Activated naive CD8-positive, alpha-beta T cell treated with anti-CD3 and anti-CD28 coated beads, Interleukin-2, amount 50 U/mL, for 24 hours (primary cell): ENCODE data around the gene CAPN10.

Experiments
- ATAC-seq: fragments of 150-1000 bp; cut with Tn5 transposase; one replicate; pipeline ENCODE4 v1.10.0; 2021
- DNase-seq: peaks from one replicate; pipeline ENCODE4 v3.0.0; 2021
- H3K27ac Mint-ChIP-seq: one replicate; pipeline ENCODE4 v1.8.0; 2021; ENCODE audit warnings: mild to moderate bottlenecking, mixed read lengths
- H3K27me3 Mint-ChIP-seq: one replicate; pipeline ENCODE4 v1.8.0; 2021; ENCODE audit warnings: mixed read lengths
- H3K36me3 Mint-ChIP-seq: one replicate; pipeline ENCODE4 v1.8.0; 2021; ENCODE audit warnings: low read depth, mixed read lengths
- H3K4me1 Mint-ChIP-seq: one replicate; pipeline ENCODE4 v1.8.0; 2021; ENCODE audit warnings: mixed read lengths
- H3K4me3 Mint-ChIP-seq: one replicate; pipeline ENCODE4 v1.8.0; 2021; ENCODE audit warnings: mild to moderate bottlenecking, moderate library complexity, mixed read lengths
- H3K9me3 Mint-ChIP-seq: one replicate; pipeline ENCODE4 v1.8.0; 2021; ENCODE audit warnings: mixed read lengths

CAPN10 gene

DNA sequence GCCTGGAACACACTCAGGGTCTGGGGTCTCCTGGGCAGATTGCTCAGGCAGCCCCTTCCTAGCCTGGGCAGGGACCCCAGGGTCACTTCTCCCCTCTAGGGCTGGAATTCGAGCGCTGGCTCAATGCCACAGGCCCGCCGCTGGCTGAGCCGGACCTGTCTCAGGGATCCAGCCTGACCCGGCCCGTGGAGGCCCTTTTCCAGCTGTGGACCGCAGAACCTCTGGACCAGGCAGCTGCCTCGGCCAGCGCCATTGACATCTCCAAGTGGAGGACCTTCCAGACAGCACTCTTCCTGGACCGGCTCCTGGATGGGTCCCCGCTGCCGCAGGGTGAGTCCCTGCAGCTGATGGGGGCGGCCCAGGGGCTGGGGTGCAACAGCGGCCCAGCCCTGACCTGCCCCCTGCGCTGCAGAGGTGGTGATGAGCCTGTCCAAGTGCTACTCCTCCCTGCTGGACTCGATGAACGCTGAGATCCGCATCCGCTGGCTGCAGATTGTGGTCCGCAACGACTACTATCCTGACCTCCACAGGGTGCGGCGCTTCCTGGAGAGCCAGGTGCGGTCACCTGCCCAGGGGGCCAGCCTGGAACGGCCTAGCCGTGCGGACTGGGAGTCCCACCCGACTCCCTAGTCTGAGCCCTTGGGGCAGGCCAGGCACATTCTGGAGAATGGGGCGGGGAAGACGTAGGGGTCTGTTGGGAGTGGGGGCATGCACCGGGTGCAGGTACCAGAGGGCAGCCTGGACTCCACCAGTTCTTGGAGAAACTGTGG lies 9.9 kb upstream of the CAPN10 start:
- Mint-ChIP-seq H3K36me3 (peaks cover 9% of the 10 kb centered on the region), H3K4me3 (no peak overlapping the region), H3K27me3 (no peaks in the 10 kb centered on the region), H3K4me1 (peaks cover 20% of the 10 kb centered on the region), H3K27ac (no peak overlapping the region), H3K9me3 (no peaks in the 10 kb centered on the region)
- no peak for DNase-seq
- ATAC-seq, result no peak

DNA sequence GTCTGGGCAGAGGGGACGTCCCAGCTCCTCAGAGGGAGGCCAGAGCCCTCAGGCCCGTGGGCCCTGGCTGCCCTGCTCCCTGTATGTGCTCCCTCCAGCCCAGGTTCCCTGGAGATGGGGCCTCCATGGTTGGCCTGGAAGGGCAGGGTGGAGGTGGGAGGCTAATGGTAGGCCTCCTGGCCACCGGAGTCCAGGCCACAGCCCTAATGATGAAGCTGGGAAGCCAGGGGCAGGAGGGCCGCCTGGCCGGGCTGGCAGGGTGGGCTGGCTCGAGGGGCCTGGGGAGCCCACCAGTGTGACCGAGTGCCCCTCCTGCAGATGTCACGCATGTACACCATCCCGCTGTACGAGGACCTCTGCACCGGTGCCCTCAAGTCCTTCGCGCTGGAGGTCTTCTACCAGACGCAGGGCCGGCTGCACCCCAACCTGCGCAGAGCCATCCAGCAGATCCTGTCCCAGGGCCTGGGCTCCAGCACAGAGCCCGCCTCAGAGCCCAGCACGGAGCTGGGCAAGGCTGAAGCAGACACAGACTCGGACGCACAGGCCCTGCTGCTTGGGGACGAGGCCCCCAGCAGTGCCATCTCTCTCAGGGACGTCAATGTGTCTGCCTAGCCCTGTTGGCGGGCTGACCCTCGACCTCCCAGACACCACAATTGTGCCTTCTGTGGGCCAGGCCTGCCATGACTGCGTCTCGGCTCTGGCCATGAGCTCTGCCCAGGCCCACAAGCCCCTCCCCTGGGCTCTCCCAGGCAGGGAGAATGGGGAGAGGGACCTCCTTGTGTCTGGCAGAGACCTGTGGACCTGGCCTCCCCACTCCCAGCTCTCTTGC lies 9.0 kb upstream of the CAPN10 start:
- Mint-ChIP-seq H3K9me3 (no peaks in the 10 kb centered on the region), H3K27me3 (no peaks in the 10 kb centered on the region), H3K36me3 (peaks cover 9% of the 10 kb centered on the region), H3K4me1 (peaks cover 20% of the 10 kb centered on the region), H3K4me3 (no peak overlapping the region), H3K27ac (no peak overlapping the region)
- DNase-seq (no peak), ATAC-seq (no peak)

DNA sequence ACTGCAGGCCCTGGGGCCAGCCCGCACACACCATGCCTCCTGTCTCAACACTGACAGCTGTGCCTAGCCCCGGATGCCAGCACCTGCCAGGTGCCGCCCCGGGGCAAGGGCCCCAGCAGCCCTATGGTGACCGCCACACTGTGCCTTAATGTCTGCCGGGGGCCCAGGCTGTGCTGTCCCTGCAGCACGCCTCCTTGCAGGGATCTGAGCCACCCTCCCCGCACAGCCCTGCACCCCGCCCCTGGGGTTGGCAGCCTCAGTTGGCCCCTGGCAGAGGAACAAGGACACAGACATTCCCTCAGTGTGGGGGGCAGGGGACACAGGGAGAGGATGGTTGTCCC lies 8.5 kb upstream of the CAPN10 start:
- no peaks in the 10 kb centered on the region for H3K9me3 Mint-ChIP-seq
- no peak overlapping the region for H3K27ac Mint-ChIP-seq
- peaks cover 9% of the 10 kb centered on the region for H3K36me3 Mint-ChIP-seq
- H3K4me1 Mint-ChIP-seq, result peaks cover 20% of the 10 kb centered on the region
- no peak overlapping the region for H3K4me3 Mint-ChIP-seq
- ATAC-seq, result no peak
- no peaks in the 10 kb centered on the region for H3K27me3 Mint-ChIP-seq
- DNase-seq, result no peak

DNA sequence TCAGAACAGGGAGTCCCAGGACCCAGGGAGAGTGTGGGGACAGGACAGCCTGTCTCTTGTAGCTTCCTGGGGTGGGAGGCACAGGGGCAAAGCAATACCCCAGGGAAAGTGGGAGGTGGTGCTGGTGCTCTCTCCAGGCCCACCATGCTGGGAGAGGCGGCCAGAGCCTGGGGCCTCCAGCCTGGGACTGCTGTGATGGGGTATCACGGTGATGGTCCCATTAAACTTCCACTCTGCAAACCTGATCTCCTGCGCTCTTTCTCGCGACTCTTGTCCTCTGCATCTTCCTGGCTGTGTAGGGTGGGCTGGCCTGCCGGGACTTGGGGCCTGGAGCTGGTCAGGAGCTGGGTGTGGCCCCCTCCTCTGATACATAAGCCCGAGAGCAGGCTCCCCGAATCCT lies 8.0 kb upstream of the CAPN10 start:
- no peak for ATAC-seq
- no peak overlapping the region for H3K27ac Mint-ChIP-seq
- DNase-seq, result no peak
- H3K27me3 Mint-ChIP-seq, result no peaks in the 10 kb centered on the region
- H3K4me1 Mint-ChIP-seq, result peaks cover 20% of the 10 kb centered on the region
- H3K9me3 Mint-ChIP-seq, result no peaks in the 10 kb centered on the region
- peaks cover 9% of the 10 kb centered on the region for H3K36me3 Mint-ChIP-seq
- H3K4me3 Mint-ChIP-seq, result no peak overlapping the region

DNA sequence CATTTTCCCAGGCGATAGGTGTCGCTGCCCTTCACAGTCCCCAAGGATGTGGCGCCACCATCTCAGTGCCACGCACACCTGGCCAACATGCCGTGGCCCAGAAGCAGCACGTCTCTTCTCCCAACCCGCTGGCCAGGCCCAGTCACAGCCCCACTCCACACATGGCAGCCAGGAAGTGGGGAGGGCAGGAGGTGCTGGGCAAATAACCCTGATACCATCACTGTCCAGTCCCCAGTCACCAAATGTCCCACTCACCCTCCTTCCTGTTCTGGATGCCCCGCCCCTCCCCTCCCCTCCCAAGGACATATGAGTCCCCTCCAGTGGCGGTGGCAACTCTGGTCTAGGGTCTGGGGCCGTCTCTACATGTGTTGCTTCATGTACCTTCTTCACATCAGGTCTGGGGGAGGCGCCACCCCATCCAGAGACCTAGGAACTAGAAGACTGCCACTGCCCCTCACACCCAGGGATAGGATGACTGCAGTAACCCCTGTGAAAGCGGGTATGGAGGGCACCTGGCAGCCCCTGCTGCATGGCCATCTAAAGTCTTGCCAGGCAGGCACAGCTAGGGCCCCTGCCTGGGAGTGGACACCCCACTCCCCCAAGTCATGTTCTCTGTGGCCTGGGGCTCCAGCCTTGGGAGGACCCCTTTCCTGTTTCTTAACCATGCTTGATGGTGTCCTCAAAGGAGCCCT lies 7.3 kb upstream of the CAPN10 start:
- no peaks in the 10 kb centered on the region for H3K27me3 Mint-ChIP-seq
- H3K4me1 Mint-ChIP-seq, result peaks cover 21% of the 10 kb centered on the region
- no peaks in the 10 kb centered on the region for H3K9me3 Mint-ChIP-seq
- peak overlapping the region; percentile 59 for H3K27ac Mint-ChIP-seq
- H3K4me3 Mint-ChIP-seq, result no peak overlapping the region
- ATAC-seq (no peak), DNase-seq (no peak)
- peaks cover 9% of the 10 kb centered on the region for H3K36me3 Mint-ChIP-seq

DNA sequence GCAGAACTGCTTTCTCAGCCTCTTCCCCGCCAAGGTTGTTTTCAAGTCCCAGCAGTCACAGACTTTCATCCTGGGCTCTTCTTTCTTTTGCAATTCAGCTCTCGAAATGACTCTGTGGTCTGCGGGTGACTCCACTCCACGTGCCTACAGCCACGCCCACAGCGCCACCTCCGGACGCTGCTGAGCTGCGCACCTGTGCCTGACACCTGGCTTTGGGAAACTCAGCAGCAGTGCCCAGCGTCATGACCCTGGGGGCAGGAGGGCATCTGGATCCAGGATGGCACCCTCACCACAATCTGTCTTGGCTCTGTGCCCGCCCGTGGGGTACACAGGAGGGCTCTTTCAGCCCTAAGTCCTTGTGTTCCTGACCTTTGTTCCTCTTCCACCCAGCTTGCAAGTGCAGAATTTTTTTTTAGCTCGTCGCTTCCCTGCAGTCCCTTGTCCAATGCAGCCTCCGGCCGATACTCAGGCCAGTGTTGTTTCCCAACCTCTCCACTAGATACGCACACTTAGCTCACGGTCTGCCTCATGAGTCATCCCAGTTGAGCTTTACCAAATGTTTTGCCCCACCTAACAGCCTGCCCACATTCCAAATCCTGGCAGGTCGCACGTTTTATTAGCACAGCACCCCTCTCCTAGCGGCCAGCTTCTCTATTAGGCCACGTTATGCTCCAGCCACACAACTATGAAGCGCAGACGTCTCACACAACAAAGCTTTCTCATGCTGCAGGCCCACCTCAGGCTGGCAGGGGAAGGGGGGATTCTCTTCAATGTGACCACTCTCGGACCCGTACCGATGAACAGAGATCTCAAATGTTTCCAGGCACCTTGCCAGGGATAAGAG lies 6.5 kb upstream of the CAPN10 start:
- DNase-seq (peak; percentile 65), ATAC-seq (peak; percentile 64)
- Mint-ChIP-seq H3K27me3 (no peaks in the 10 kb centered on the region), H3K9me3 (no peaks in the 10 kb centered on the region), H3K4me3 (no peak overlapping the region), H3K36me3 (peaks cover 9% of the 10 kb centered on the region), H3K4me1 (peaks cover 29% of the 10 kb centered on the region), H3K27ac (peak overlapping the region; percentile 59)

DNA sequence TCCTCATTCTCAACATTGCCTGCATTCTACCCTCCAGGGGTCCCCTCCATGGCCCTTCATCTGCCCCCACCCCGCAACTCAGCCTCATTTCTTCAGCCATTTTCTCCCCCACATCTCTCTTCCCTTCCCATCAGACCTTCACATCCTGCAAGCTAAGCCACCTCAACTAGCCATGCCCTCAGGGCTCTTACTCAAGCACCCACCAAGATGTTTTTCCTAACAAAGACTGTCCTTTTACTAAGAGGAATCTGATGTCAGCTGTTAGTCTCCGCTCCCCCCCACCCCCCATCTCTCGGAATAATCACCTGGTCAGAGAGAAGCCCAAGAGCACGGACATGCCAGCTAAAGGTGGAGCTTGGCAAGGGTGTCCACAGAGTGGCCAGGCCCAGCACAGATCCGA lies 4.7 kb upstream of the CAPN10 start:
- Mint-ChIP-seq H3K4me1 (peaks cover 31% of the 10 kb centered on the region), H3K9me3 (no peaks in the 10 kb centered on the region), H3K36me3 (peaks cover 9% of the 10 kb centered on the region), H3K27ac (no peak overlapping the region), H3K27me3 (no peaks in the 10 kb centered on the region), H3K4me3 (no peak overlapping the region)
- ATAC-seq (no peak), DNase-seq (no peak)

DNA sequence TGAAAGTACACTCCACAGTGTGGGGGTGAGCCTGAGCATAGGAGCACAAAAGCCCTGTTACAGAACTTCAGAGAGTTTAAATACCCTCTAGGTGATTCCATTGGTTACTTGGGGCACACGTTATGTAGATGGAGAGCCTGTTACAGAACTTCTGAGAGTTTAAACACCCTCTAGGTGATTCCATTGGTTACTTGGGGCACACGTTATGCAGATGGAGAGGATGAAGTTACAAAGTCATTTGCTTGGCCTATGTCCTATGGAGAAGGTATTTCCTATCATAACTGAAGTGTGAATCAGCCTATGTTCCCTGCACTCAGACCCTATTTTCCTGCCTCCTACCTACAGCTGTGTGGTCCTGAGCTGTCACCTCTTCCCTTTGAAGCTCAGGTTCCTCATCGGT lies 3.8 kb upstream of the CAPN10 start:
- no peaks in the 10 kb centered on the region for H3K27me3 Mint-ChIP-seq
- H3K36me3 Mint-ChIP-seq, result peaks cover 9% of the 10 kb centered on the region
- no peak overlapping the region for H3K4me3 Mint-ChIP-seq
- DNase-seq (no peak), ATAC-seq (no peak)
- H3K4me1 Mint-ChIP-seq, result peaks cover 38% of the 10 kb centered on the region
- H3K9me3 Mint-ChIP-seq, result no peaks in the 10 kb centered on the region
- no peak overlapping the region for H3K27ac Mint-ChIP-seq

DNA sequence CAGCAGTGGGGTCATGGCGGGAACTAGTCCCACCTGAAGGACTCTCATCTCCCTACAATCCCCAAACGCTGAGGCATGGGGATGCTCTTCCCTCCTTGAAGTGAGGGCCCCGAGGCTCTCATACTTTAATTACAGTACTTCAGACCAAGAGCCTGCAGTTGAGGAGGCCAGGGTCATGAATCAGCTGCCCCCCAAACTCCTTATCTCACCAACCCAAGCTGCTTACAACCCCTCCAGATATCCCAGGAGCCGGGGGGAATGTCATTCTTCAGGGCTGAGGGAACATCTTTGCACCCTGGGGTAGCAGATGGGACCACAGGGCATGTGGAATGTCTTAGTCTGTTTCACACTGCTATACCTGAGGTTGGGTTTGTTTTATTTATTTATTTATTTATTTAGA lies 2.8 kb upstream of the CAPN10 start:
- Mint-ChIP-seq H3K27ac (no peak overlapping the region), H3K36me3 (peaks cover 9% of the 10 kb centered on the region), H3K9me3 (no peaks in the 10 kb centered on the region), H3K4me1 (peaks cover 45% of the 10 kb centered on the region), H3K27me3 (no peaks in the 10 kb centered on the region), H3K4me3 (no peak overlapping the region)
- ATAC-seq, result no peak
- no peak for DNase-seq

DNA sequence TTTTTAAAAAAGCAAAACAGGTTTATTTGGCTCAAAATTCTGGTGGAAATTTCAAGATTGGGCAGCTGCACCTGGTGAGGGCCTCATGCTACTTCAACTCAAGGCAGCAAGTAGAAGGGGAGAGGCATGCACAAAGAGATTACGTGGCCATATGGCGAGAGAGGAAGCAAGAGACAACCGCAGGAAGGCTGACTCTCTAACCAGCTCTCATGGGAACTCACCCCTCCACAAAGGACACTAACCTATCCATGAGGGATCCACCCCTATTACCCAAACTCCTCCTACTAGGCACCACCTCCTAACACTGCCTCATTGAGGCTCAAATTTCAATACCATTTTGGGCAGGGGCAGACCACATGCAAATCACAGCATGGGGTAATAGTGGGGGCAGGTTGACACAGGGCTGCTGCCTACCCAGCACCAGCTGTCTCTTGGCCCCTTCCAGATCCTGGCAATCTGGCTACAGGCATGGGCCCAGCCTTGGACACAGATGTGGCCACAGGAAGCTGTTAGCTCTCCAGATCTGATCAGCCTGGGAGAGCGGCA lies 2.0 kb upstream of the CAPN10 start:
- Mint-ChIP-seq H3K4me3 (peak overlapping the region; percentile 93), H3K27me3 (no peaks in the 10 kb centered on the region), H3K9me3 (no peaks in the 10 kb centered on the region), H3K36me3 (peaks cover 9% of the 10 kb centered on the region), H3K4me1 (peaks cover 43% of the 10 kb centered on the region), H3K27ac (peak overlapping the region; percentile 60)
- ATAC-seq (no peak), DNase-seq (no peak)

DNA sequence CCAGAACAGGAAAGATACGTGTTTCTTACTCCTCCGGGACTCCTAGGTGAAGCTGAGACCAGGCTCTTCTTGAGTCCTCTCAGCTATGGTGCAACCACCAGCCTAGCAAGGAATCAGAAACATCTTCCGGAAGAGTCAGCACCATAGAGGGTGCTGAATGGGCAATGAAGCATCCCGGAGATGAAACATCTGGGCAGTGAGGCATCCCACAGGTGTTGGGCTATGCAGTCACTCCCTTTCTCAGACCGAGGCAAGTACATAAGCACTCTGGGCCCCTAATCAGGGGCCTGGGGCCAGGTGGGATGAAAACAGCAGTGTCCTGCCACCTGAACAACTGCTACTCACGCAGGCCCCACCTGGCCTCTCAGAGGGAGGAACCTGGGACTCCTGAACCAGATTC lies 1.4 kb upstream of the CAPN10 start:
- Mint-ChIP-seq H3K36me3 (peaks cover 3% of the 10 kb centered on the region), H3K4me1 (peaks cover 40% of the 10 kb centered on the region), H3K27ac (peak overlapping the region; percentile 60), H3K4me3 (peak overlapping the region; percentile 93), H3K27me3 (no peaks in the 10 kb centered on the region), H3K9me3 (no peaks in the 10 kb centered on the region)
- DNase-seq (no peak), ATAC-seq (no peak)

DNA sequence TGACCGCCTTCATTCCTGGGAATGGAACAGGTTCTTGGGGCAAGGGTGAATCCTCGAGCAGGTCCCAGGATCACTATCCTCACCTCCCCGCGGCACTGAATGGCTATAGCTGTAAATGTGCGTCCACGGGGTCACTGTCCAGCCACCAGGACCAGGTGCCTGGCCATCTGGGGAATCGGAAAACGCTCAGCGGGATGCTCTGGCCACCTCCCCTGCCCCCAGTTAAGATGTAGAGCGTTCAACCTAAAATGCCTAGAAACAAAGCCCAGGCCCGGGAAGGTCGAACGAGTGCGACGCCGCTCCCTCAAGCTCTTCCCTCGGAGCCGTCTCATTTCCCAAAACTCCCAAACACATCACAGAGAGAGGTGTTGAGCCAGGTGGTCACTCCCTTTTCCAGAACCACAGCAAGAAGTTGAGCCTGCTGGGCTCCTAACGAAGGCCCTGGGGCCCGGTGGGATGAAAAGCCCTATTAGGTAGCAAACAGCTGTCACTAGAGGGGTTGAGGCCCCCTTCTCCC lies 795 bp upstream of the CAPN10 start:
- peak overlapping the region; percentile 85 for H3K27ac Mint-ChIP-seq
- ATAC-seq, result no peak
- peaks cover 34% of the 10 kb centered on the region for H3K4me1 Mint-ChIP-seq
- H3K9me3 Mint-ChIP-seq, result no peaks in the 10 kb centered on the region
- H3K36me3 Mint-ChIP-seq, result peaks cover 2% of the 10 kb centered on the region
- peak overlapping the region; percentile 93 for H3K4me3 Mint-ChIP-seq
- DNase-seq, result no peak
- no peaks in the 10 kb centered on the region for H3K27me3 Mint-ChIP-seq

DNA sequence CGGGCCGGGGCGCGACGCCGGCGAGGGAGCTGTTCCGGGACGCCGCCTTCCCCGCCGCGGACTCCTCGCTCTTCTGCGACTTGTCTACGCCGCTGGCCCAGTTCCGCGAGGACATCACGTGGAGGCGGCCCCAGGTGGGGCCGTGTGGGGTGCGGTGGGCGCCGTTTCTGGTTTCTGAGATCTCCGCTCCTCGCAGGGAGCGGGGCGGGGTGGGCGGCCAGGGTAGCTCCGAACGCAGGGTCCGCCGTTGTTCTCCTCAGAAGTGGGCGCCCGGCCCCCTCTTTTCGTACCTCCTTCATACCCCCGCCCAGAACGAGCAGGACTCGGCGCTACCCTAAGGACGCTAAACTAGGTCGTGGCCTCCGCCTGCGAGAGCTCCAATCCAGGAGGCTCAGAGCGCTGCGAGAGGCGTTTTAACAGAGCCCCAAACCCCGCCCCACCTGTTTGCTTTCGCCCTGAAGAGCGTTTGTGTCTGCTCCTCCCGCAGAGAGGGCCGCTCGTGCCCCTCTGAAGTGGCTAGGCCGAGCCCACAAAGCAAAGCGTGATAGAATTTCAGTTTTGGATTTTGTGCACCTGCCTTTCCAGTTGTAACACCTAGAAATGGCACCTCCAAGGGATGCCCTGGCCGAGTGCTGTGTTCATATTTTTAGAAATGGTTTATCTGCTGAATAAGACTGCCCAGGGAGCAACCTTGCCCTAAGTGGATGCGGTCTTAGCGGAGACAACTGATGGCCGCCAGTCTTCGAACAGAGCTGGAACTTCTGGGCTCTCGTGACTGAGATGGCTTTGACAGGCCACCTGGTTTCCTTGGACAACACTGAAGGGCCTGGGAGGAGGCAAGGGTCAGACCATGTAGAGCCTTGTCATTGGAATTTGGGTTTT lies 626 bp downstream of the CAPN10 start:
- Mint-ChIP-seq H3K4me3 (peak overlapping the region; percentile 90), H3K4me1 (peaks cover 34% of the 10 kb centered on the region), H3K36me3 (peaks cover 6% of the 10 kb centered on the region), H3K27ac (peak overlapping the region; percentile 32), H3K9me3 (no peaks in the 10 kb centered on the region), H3K27me3 (no peaks in the 10 kb centered on the region)
- ATAC-seq (peak; percentile 17), DNase-seq (peak; percentile 60)
